Mesendoderm (in vitro differentiated cells): ENCODE results near the gene FLOT1.

Source experiments
- DNase-seq: peaks from one replicate; pipeline ENCODE4 v3.0.0; 2013
- H2AK5ac ChIP-seq: 2 replicates; pipeline ENCODE4 v1.6.1; 2013; ENCODE audit warnings: low read length, inconsistent platforms
- H2BK120ac ChIP-seq: 2 replicates; pipeline ENCODE4 v1.6.1; 2013; ENCODE audit warnings: low read depth, mild to moderate bottlenecking, low read length, moderate library complexity, mixed read lengths
- H2BK15ac ChIP-seq: replicated peaks from 2 replicates; pipeline ENCODE4 v1.6.1; 2013; ENCODE audit warnings: low read depth, mild to moderate bottlenecking, moderate library complexity
- H2BK5ac ChIP-seq: 2 replicates; pipeline ENCODE4 v1.6.1; 2013; ENCODE audit warnings: low read length, inconsistent platforms
- H3K18ac ChIP-seq: 2 replicates; pipeline ENCODE4 v1.6.1; 2013; ENCODE audit warnings: mild to moderate bottlenecking, low read length, mixed read lengths
- H3K23ac ChIP-seq: one replicate; pipeline ENCODE4 v1.6.1; 2013; ENCODE audit warnings: low read length
- H3K27ac ChIP-seq: 2 replicates; pipeline ENCODE4 v1.5.1; 2013; ENCODE audit warnings: low read depth, mild to moderate bottlenecking, inconsistent platforms, low read length, moderate library complexity
- H3K27me3 ChIP-seq: 2 replicates; pipeline ENCODE4 v1.6.1; 2013; ENCODE audit warnings: low read length, control low read depth, mild to moderate bottlenecking, inconsistent platforms; ENCODE audit not compliant: insufficient read depth, poor library complexity
- H3K36me3 ChIP-seq: 2 replicates; pipeline ENCODE4 v1.6.1; 2013; ENCODE audit warnings: low read length, inconsistent platforms; ENCODE audit not compliant: control insufficient read depth, insufficient read depth
- H3K4ac ChIP-seq: one replicate; pipeline ENCODE4 v1.6.1; 2013; ENCODE audit warnings: low read depth, mild to moderate bottlenecking, low read length, moderate library complexity
- H3K4me1 ChIP-seq: 2 replicates; pipeline ENCODE4 v1.6.1; 2013; ENCODE audit warnings: low read depth, low read length, inconsistent platforms; ENCODE audit not compliant: control insufficient read depth
- H3K4me2 ChIP-seq: 2 replicates; pipeline ENCODE4 v1.6.1; 2013; ENCODE audit warnings: low read length
- H3K4me3 ChIP-seq: 2 replicates; pipeline ENCODE4 v1.5.1; 2013; ENCODE audit warnings: mild to moderate bottlenecking, low read length
- H3K56ac ChIP-seq: one replicate; pipeline ENCODE4 v1.6.1; 2013; ENCODE audit warnings: low read length
- H3K79me1 ChIP-seq: 2 replicates; pipeline ENCODE4 v1.6.1; 2013; ENCODE audit warnings: low read length, inconsistent platforms
- H3K79me2 ChIP-seq: 2 replicates; pipeline ENCODE4 v1.6.1; 2013; ENCODE audit warnings: mild to moderate bottlenecking, low read length; ENCODE audit not compliant: control insufficient read depth, insufficient read depth
- H3K9ac ChIP-seq: 2 replicates; pipeline ENCODE4 v1.6.1; 2013; ENCODE audit warnings: low read length, inconsistent platforms
- H4K5ac ChIP-seq: one replicate; pipeline ENCODE4 v1.6.1; 2013; ENCODE audit warnings: low read length
- H4K8ac ChIP-seq: one replicate; pipeline ENCODE4 v1.6.1; 2013; ENCODE audit warnings: low read depth, mild to moderate bottlenecking, control low read depth, low read length, moderate library complexity
- WGBS: extraction: QIAGEN DNeasy Blood & Tissue Kit; methylation state at CpG from one replicate; pipeline ENCODE4 v1.1.7; 2013; ENCODE audit warnings: low lambda C conversion rate, missing lambda C conversion rate; ENCODE audit not compliant: insufficient coverage; ENCODE audit errors: extremely low coverage; 5-methylcytosine and 5-hydroxymethylcytosine counted together

Gene FLOT1

GRCh38 chr6:30747902-30748769, 5.6 kb upstream of the FLOT1 start:
- no CpG with 5 or more reads among the region's 6 CpGs for WGBS
- H4K5ac ChIP-seq: no peak overlapping the region

GRCh38 chr6:30747300-30747687, 4.8 kb upstream of the FLOT1 start:
- H3K23ac ChIP-seq: no peak overlapping the region
- H3K27me3 ChIP-seq: no peaks in the 10 kb centered on the region
- H2BK5ac ChIP-seq: no peak overlapping the region
- no peak overlapping the region for H4K5ac ChIP-seq
- H3K4ac ChIP-seq: no peak overlapping the region
- H2BK15ac ChIP-seq: no peak overlapping the region
- H2AK5ac ChIP-seq: peak overlapping the region; percentile 46
- H3K36me3 ChIP-seq: peaks cover 3% of the 10 kb centered on the region
- WGBS: no CpG with 5 or more reads among the region's 1 CpG
- H3K79me2 ChIP-seq: peaks cover 15% of the 10 kb centered on the region
- H3K4me3 ChIP-seq: no peak overlapping the region
- no peak overlapping the region for H4K8ac ChIP-seq
- no peak overlapping the region for H3K4me2 ChIP-seq
- no peak overlapping the region for H3K9ac ChIP-seq
- peaks cover 7% of the 10 kb centered on the region for H3K4me1 ChIP-seq
- no peak overlapping the region for H2BK120ac ChIP-seq
- no peak overlapping the region for H3K27ac ChIP-seq
- H3K56ac ChIP-seq: no peak overlapping the region
- DNase-seq: no peak
- no peaks in the 10 kb centered on the region for H3K79me1 ChIP-seq
- peak overlapping the region; percentile 71 for H3K18ac ChIP-seq

More at GRCh38 chr6:30747902-30748769, 5.6 kb upstream of the FLOT1 start:
- H4K8ac ChIP-seq: no peak overlapping the region
- no peak overlapping the region for H3K9ac ChIP-seq
- no peak overlapping the region for H3K4me3 ChIP-seq
- H3K27ac ChIP-seq: no peak overlapping the region
- H3K4me2 ChIP-seq: no peak overlapping the region
- no peak for DNase-seq
- H2BK15ac ChIP-seq: no peak overlapping the region
- no peak overlapping the region for H3K18ac ChIP-seq
- H3K56ac ChIP-seq: peak overlapping the region; percentile 20
- H3K4me1 ChIP-seq: peaks cover 7% of the 10 kb centered on the region
- H2BK5ac ChIP-seq: peak overlapping the region; percentile 39
- no peak overlapping the region for H3K23ac ChIP-seq
- H3K79me2 ChIP-seq: peaks cover 11% of the 10 kb centered on the region
- no peaks in the 10 kb centered on the region for H3K27me3 ChIP-seq
- H2BK120ac ChIP-seq: no peak overlapping the region
- peaks cover 2% of the 10 kb centered on the region for H3K36me3 ChIP-seq
- no peak overlapping the region for H3K4ac ChIP-seq
- H2AK5ac ChIP-seq: peak overlapping the region; percentile 83
- H3K79me1 ChIP-seq: no peaks in the 10 kb centered on the region

- Histone ChIP-seq H2AK5ac (peak within 1 kb of the TSS; percentile 84), H3K4ac (peak within 1 kb of the TSS; percentile 77), H3K4me1 (peaks cover 11% of the 10 kb centered on the region), H2BK5ac (peak within 1 kb of the TSS; percentile 40), H2BK120ac (no peak within 1 kb of the TSS), H3K18ac (peak within 1 kb of the TSS; percentile 77), H2BK15ac (no peak within 1 kb of the TSS), H3K56ac (peak within 1 kb of the TSS; percentile 94), H4K5ac (no peak within 1 kb of the TSS), H3K9ac (peak within 1 kb of the TSS; percentile 100), H3K27ac (peak within 1 kb of the TSS; percentile 91), H4K8ac (peak within 1 kb of the TSS; percentile 83), H3K79me2 (peaks cover 26% of the 10 kb centered on the region), H3K23ac (peak within 1 kb of the TSS; percentile 95), H3K79me1 (peaks cover 6% of the 10 kb centered on the region), H3K36me3 (peaks cover 3% of the 10 kb centered on the region), H3K4me3 (peak within 1 kb of the TSS; percentile 99), H3K4me2 (peak within 1 kb of the TSS; percentile 44), H3K27me3 (no peaks in the 10 kb centered on the region)
- no CpG with 5 or more reads among the region's 54 CpGs for WGBS
- peak; percentile 98 for DNase-seq
These were observed 1.7 kb upstream of the FLOT1 start, which contains the start of gene IER3 for GRCh38 chr6:30744054-30744805. TSS of gene IER3 (minus strand) at chr6:30744547. CDS start at chr6:30744518, 29 bp downstream.

- Histone ChIP-seq H4K5ac (no peak overlapping the region), H3K23ac (peak overlapping the region; percentile 95), H2BK5ac (peak overlapping the region; percentile 40), H2AK5ac (peak overlapping the region; percentile 84), H3K4ac (peak overlapping the region; percentile 77), H2BK15ac (no peak overlapping the region), H3K56ac (peak overlapping the region; percentile 94), H3K4me2 (peak overlapping the region; percentile 44), H3K27me3 (no peaks in the 10 kb centered on the region), H3K18ac (peak overlapping the region; percentile 77), H3K4me3 (peak overlapping the region; percentile 99), H2BK120ac (no peak overlapping the region), H4K8ac (peak overlapping the region; percentile 83), H3K36me3 (peaks cover 5% of the 10 kb centered on the region), H3K4me1 (peaks cover 10% of the 10 kb centered on the region), H3K27ac (peak overlapping the region; percentile 91), H3K79me2 (peaks cover 29% of the 10 kb centered on the region), H3K9ac (peak overlapping the region; percentile 100), H3K79me1 (peaks cover 8% of the 10 kb centered on the region)
- no CpG with 5 or more reads among the region's 55 CpGs for WGBS
- DNase-seq: no peak
These were observed 889 bp upstream of the FLOT1 start for GRCh38 chr6:30743099-30744053.

- peak overlapping the region; percentile 63 for H3K18ac ChIP-seq
- peak overlapping the region; percentile 96 for H2BK5ac ChIP-seq
- peak overlapping the region; percentile 95 for H2AK5ac ChIP-seq
- H4K5ac ChIP-seq: peak overlapping the region; percentile 78
- H3K27me3 ChIP-seq: no peaks in the 10 kb centered on the region
- H3K79me1 ChIP-seq: peaks cover 13% of the 10 kb centered on the region
- H2BK120ac ChIP-seq: peak overlapping the region; percentile 33
- no peak overlapping the region for H2BK15ac ChIP-seq
- H3K4ac ChIP-seq: peak overlapping the region; percentile 22
- H3K56ac ChIP-seq: peak overlapping the region; percentile 98
- H4K8ac ChIP-seq: no peak overlapping the region
- WGBS: no CpG with 5 or more reads among the region's 13 CpGs
- peak overlapping the region; percentile 72 for H3K4me3 ChIP-seq
- peak overlapping the region; percentile 98 for H3K9ac ChIP-seq
- H3K27ac ChIP-seq: peak overlapping the region; percentile 84
- H3K36me3 ChIP-seq: peaks cover 10% of the 10 kb centered on the region
- H3K79me2 ChIP-seq: peaks cover 29% of the 10 kb centered on the region
- peak overlapping the region; percentile 51 for H3K23ac ChIP-seq
- peaks cover 8% of the 10 kb centered on the region for H3K4me1 ChIP-seq
- H3K4me2 ChIP-seq: peak overlapping the region; percentile 81
- no peak for DNase-seq
These were observed 635 bp downstream of the FLOT1 start for GRCh38 chr6:30741789-30742315.
